ENCODE data around the gene TRPC3.

Gene TRPC3

GRCh38 chr4:121869841-121870822 lies 81.7 kb downstream of the TRPC3 start, which contains the start of gene BBS7:
Gene BBS7 (minus strand): TSS chr4:121870474. CDS start chr4:121870313, 161 bp downstream.
- DNase-seq, result peak; percentile 97

DNA sequence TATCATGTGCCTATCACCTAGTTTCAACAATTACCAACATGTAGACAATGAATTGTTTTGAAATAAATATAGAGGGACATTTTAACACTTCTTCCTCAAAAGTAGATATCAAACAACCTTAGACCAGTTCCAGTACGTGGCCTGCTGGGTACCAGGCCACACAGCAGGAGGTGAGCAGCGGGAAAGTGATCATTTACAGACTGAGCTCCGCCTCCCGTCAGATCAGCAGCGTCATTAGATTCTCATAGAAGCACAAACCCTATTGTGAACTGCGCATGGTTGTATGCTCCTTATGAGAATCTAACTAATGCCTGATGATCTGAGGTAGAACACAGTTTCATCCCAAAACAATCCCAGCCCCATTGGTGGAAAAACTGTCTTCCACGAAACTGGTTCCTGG lies 88.1 kb downstream of the TRPC3 start:
- no peak for DNase-seq

- DNase-seq, result no peak
Observed at GRCh38 chr4:121861426-121861825, 90.4 kb downstream of the TRPC3 start.

DNA sequence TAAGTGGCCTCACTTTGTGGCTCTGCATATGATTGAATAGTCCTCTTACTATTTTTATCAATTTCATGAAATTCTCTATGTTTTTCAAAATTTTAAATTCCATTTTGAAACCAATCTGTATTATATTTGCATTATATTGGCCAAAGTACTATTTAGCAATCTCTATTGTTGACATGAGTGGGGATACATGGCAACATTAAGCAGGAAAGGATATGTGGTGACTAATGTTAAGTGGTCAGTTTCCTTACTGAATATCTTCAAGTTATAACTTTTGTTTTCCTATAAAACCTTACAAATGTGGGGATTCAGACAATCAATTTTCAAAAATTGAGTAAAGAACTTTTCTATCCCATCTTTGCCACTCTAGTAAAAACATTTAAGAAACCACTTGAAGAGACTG lies 91.7 kb downstream of the TRPC3 start:
- DNase-seq, result no peak

- no peak for DNase-seq
Observed at GRCh38 chr4:121851354-121851753, 100.5 kb downstream of the TRPC3 start.

GRCh38 chr4:121846662-121847061 lies 105.2 kb downstream of the TRPC3 start:
- DNase-seq, result no peak

- DNase-seq, result peak; percentile 29
Observed at GRCh38 chr4:121842862-121843261, 109.0 kb downstream of the TRPC3 start.

DNA sequence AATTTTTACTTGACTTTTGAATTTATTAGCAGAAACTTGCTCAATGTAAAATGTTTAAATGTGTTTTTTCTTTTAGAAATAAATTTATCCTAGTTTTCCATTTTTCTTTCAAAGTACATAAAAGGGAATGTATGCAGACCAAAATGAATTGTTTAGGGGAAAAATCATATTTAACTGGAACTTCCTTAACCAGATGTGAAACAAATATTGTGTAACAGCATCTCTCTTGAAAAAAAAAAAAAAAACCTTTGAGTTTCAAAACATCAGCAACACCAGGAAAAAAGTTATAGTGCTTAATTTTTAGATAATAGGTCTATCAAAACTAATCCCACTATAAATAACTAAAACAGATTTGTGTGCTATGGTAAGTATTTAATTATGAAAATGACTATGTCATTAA lies 113.7 kb downstream of the TRPC3 start:
- DNase-seq, result no peak

- peak; percentile 13 for DNase-seq
Observed at GRCh38 chr4:121829511-121829910, 122.3 kb downstream of the TRPC3 start.

Data from fibroblast of skin of right quadriceps (primary cell).